Measurements from ENCODE around the gene PTPRQ. TPM values are rescaled to one million over a fixed set of nuclear protein-coding genes. Genes with fewer than 3 reads are reported as not detected.

The PTPRQ gene
- polyA plus RNA-seq, 1 of the 3 experiments (the other 2 are of a cell fraction): 0.46 TPM

- TF ChIP-seq CHD2 (IDR thresholded peaks at IDR 0.05; ENCODE audit: low read length, partially characterized antibody): no peak
- TF ChIP-seq FOXM1 (IDR thresholded peaks at IDR 0.05; ENCODE audit: low read depth): no peak
- TF ChIP-seq MAX (IDR thresholded peaks at IDR 0.05; ENCODE audit: low read depth): no peak
Observed at GRCh38 chr12:80432061-80432460, 12.0 kb upstream of the PTPRQ start (continued).

GRCh38 chr12:80441921-80442320 lies 2.1 kb upstream of the PTPRQ start:
- H3F3A ChIP-seq (replicated peaks; ENCODE audit: insufficient read depth): no peaks in the 10 kb centered on the region
- no peaks in the 10 kb centered on the region for H4K20me1 ChIP-seq (ENCODE audit: insufficient read depth)
- H3K4me1 ChIP-seq (ENCODE audit: control insufficient read depth in 1 of 2, insufficient read depth in 2 of 2, low read depth in 1 of 2, low read length in 1 of 2): no peaks in the 10 kb centered on the region
- H3K9me2 ChIP-seq: no peaks in the 10 kb centered on the region
- TF ChIP-seq CTCF (IDR thresholded peaks at IDR 0.05): no peak
- no peak for TF ChIP-seq SIN3A (IDR thresholded peaks at IDR 0.05; ENCODE audit: borderline replicate concordance, low read depth, low read length)
- no peak for TF ChIP-seq GABPA (IDR thresholded peaks at IDR 0.05; ENCODE audit: low read depth)
- no peak for TF ChIP-seq FOXJ3 (CRISPR knock-in tag; IDR thresholded peaks at IDR 0.05)
- TF ChIP-seq IRF3 (IDR thresholded peaks at IDR 0.05; ENCODE audit: low read depth, low read length): no peak
- no peak for TF ChIP-seq SMC3 (IDR thresholded peaks at IDR 0.05; ENCODE audit: low read depth, low read length)
- no peak for TF ChIP-seq MAX (IDR thresholded peaks at IDR 0.05; ENCODE audit: low read depth)
- POLR2A ChIA-PET: no interaction called here
- H3K79me2 ChIP-seq (ENCODE audit: insufficient read depth): no peaks in the 10 kb centered on the region
- CTCF ChIA-PET: no interaction called here
- H3K4me3 ChIP-seq (ENCODE audit: low read depth in 2 of 2, low read length in 1 of 2): no peak overlapping the region
- H3K4me2 ChIP-seq: no peak overlapping the region
- H3K9ac ChIP-seq: no peak overlapping the region
- no peak overlapping the region for H3K27ac ChIP-seq (ENCODE audit: low read depth in 2 of 2, low read length in 1 of 2)
- no peak for DNase-seq
- H3K27me3 ChIP-seq (ENCODE audit: insufficient read depth): peaks cover 10% of the 10 kb centered on the region; the same call in 1 of the 2 replicates
- no peaks in the 10 kb centered on the region for H3K36me3 ChIP-seq (replicated peaks in 1 of 2; ENCODE audit: control insufficient read depth in 1 of 2, insufficient read depth in 2 of 2, low read length in 1 of 2)
- H3K9me3 ChIP-seq: no peaks in the 10 kb centered on the region
- H2AFZ ChIP-seq (ENCODE audit: low read depth): no peak overlapping the region

GRCh38 chr12:80442426-80443222 lies 1.4 kb upstream of the PTPRQ start:
- H3K4me1 ChIP-seq (ENCODE audit: control insufficient read depth in 1 of 2, insufficient read depth in 2 of 2, low read depth in 1 of 2, low read length in 1 of 2): no peaks in the 10 kb centered on the region
- no peak overlapping the region for H3K27ac ChIP-seq (ENCODE audit: low read depth in 2 of 2, low read length in 1 of 2)
- H3K27me3 ChIP-seq (ENCODE audit: insufficient read depth): peaks cover 10% of the 10 kb centered on the region; the same call in 1 of the 2 replicates
- no peaks in the 10 kb centered on the region for H3K9me3 ChIP-seq
- no peak overlapping the region for H2AFZ ChIP-seq (ENCODE audit: low read depth)
- CTCF ChIA-PET: no interaction called here
- H3F3A ChIP-seq (replicated peaks; ENCODE audit: insufficient read depth): no peaks in the 10 kb centered on the region
- no peaks in the 10 kb centered on the region for H3K36me3 ChIP-seq (replicated peaks in 1 of 2; ENCODE audit: control insufficient read depth in 1 of 2, insufficient read depth in 2 of 2, low read length in 1 of 2)
- H3K9ac ChIP-seq: no peak overlapping the region
- H4K20me1 ChIP-seq (ENCODE audit: insufficient read depth): no peaks in the 10 kb centered on the region
- no peaks in the 10 kb centered on the region for H3K79me2 ChIP-seq (ENCODE audit: insufficient read depth)
- no peak overlapping the region for H3K4me3 ChIP-seq (ENCODE audit: low read depth in 2 of 2, low read length in 1 of 2)
- no peak for DNase-seq
- POLR2A ChIA-PET: no interaction called here
- WGBS (ENCODE audit: low lambda C conversion rate): 12% methylated on average over 7 of the region's 7 CpGs
- H3K9me2 ChIP-seq: no peaks in the 10 kb centered on the region
- H3K4me2 ChIP-seq: no peak overlapping the region
- no peak for TF ChIP-seq TEAD4 (IDR thresholded peaks at IDR 0.05; ENCODE audit: borderline replicate concordance, insufficient read depth)
- no peak for TF ChIP-seq TCF12 (IDR thresholded peaks at IDR 0.05)
- TF ChIP-seq MAX (IDR thresholded peaks at IDR 0.05; ENCODE audit: low read depth): no peak
- TF ChIP-seq NRF1 (IDR thresholded peaks at IDR 0.05; ENCODE audit: low read depth, low read length): no peak
- TF ChIP-seq EZH2phosphoT487 (IDR thresholded peaks at IDR 0.05; ENCODE audit: borderline replicate concordance, low read depth): no peak
- TF ChIP-seq ZBTB33 (IDR thresholded peaks at IDR 0.05; ENCODE audit: borderline replicate concordance, low read depth): no peak
- no peak for TF ChIP-seq USF2 (IDR thresholded peaks at IDR 0.05; ENCODE audit: borderline replicate concordance, low read depth, low read length)
- no peak for TF ChIP-seq FOXJ3 (CRISPR knock-in tag; IDR thresholded peaks at IDR 0.05)

All from SK-N-SH (cell line).